ENCODE measurements around the gene INAFM1.

GRCh38 chr19:47229676-47230053 lies 45.0 kb upstream of the INAFM1 start:
- TF ChIP-seq POLR2AphosphoS5 (IDR thresholded peaks at IDR 0.05; ENCODE audit: low read depth, low read length) (no peak), POLR2A (IDR thresholded peaks at IDR 0.05; ENCODE audit: low read depth, low read length) (no peak), TAF1 (IDR thresholded peaks at IDR 0.05; ENCODE audit: low read depth, low read length) (no peak)
